ENCODE measurements around the gene BLOC1S6. TPM values are rescaled to one million over a fixed set of nuclear protein-coding genes. Genes with fewer than 3 reads are reported as not detected.

Gene BLOC1S6
- total RNA-seq, 1 donor from 2014 or later: 47.2 TPM

DNA sequence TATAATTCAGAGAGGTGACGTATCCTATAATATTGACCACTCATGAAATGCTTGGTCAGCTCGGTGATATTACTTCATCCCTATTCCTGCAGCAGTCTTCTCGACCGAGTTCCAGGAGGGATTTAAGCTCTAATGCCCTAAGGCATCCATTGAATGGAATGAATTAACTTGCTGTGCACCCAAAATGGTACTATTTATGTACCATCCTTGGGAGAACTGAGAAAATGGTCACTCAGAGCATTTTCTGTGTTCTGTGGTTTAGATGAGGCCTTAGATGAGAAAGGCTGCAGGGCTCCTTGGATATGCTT, 638 bp downstream of the BLOC1S6 start:
- DNase-seq (ENCODE audit: extremely low read depth, low read depth, low spot score): no peak

DNA sequence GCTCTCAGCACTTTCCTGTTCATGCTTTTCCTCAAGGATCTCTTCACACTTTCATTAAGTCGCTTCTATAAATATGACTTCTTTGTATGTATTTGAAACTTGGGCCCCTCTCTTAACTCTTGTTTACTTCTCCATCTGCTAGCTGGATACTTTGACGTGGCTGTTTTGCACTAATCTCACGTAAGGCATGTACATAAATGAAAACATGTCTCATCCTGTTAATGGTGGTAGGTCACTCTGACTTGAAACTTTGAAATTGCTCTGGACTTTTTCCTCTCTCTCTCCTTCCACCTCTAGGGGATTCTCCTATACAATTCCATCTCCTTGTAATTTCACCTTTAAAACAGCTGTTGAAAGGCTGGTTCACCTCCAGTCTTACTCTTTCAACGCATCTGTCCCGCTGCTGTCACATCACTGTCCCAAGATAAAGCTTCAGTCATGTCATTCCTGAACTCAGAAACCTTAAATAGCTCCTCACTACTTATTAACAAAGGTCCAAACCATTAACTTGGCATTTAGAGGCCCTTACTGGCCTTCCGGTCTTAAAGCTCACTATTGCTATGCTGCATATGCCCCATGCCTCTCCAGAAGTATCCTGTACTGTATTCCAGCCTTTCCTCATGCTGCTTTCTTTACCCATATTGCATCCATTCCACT, 1.2 kb downstream of the BLOC1S6 start:
- no peak for DNase-seq (ENCODE audit: extremely low read depth, low read depth, low spot score)

DNA sequence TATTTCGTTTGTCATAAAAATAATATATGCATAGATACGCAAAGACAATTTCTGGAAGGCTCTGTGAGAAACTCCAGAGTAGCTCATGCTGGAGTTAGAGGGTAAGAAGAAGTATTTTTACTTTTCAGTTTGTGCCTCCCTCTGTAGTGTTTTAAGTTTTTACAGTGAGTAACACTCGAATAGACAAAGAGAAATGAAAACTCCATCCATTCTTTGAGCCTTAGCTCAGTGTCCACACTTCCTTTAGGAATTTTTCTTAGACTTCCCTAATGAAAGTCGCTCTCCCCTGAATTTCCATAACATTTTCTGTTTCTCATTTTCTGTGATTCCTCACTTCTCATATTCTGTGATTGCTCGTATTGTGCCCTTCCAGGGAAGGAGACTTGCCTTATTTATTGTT, 2.1 kb downstream of the BLOC1S6 start:
- no peak for DNase-seq (ENCODE audit: extremely low read depth, low read depth, low spot score)

DNA sequence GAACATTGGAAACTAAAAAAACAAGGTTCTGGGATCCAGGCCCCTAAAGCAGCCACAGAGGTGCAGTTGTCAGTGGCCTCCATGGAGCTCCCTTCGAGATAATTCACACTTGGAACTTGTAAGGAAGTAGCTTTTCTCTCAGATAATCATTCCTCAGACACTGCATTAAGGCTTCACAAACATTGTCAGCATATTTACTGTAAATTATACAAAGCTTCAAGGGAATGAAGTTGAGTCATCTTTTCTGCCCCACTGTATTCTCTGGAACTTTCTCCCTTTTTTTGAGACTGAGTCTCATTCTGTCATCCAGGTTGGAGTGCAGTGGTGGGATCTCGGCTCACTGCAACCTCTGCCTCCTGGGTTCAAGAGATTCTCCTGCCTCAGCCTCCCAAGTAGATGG, 7.1 kb downstream of the BLOC1S6 start:
- DNase-seq (ENCODE audit: extremely low read depth, low read depth, low spot score): no peak

DNA sequence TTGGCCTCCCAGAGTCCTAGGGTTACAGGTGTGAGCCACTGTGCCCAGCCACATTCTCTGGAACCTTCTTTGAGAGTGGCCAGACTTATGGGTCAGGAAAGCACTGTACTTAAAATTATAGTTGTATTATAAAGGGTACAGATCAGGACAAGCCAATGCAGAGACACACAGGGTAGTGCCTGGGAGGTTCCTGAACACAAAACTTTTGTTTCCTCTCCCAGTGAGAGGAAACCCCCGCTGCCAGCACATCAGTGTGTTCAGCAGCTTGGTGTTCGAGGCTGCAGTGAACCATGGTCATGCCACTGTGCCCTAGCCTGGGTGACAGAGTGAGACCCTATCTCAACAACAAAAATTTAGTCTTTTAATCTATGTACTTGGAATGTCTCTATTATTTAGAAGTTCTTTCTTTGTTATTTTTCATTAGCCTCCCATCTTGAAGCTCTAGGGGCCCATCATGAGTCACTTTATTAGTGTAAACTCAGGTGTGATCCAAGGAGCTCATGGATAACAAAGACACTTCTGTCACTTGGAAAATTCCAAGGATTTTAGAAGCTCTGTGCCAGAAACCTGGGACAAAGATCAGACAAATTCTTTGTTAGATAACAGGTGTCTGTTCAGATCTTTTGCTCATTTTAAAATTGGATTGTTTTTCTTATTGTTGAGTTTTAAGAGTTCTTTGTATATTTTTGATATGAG, 7.8 kb downstream of the BLOC1S6 start:
- no peak for DNase-seq (ENCODE audit: extremely low read depth, low read depth, low spot score)

DNA sequence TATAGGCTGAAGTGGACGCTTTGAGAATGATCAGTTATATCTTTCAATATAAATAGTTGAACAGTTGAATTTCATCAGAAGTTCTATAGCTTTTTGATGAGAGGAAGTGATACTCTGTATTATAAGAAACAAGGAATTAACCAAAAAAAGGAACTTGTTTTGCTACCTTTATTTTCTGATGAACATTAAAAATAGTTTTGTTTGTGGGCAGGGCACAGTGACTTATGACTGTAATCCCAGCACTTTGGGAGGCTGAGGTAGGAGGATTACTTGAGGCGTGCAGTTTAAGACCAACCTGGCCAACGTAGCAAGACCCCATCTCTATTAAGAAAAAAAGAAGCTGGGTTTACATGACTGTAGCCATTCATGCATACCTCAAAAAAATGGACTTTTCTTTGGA, 16.7 kb downstream of the BLOC1S6 start:
- no peak for DNase-seq (ENCODE audit: extremely low read depth, low read depth, low spot score)

DNA sequence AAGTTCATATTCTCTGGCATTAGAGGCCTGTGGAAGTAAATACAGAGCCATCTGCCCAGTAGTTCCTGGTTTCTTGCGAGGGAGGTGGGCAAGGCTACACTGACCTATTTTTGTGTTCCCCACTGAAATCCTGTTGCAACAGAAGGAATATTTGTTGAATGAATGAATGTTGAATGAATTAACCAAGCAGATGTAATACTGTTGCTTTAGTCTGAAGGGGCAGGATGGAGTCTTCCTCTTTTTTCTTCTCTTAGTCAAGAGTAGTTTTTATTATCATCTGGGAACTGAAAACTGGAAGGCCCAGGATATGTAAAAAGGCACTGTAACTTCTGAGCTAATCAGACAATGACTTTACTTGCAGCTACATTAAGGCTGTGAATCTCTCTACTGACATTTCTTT, 17.1 kb downstream of the BLOC1S6 start:
- no peak for DNase-seq (ENCODE audit: extremely low read depth, low read depth, low spot score)

DNA sequence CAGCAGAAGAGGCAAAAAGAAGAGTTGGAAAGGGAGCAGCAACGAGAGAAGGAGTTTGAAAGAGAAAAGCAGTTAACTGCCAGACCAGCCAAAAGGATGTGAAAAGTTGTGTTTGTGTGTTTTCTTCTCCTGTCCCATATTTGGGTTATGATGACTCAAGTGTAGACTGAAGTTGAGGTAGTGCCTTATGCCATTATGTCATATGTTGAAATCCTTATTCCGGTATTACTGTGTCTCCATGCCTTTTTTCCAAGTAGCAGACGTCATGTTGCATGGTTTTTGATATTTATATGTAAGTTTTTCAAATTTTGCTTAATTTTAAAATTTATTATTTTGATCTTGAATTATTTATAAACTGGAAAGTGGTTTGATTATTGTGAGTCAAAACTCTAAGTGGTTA, 19.2 kb downstream of the BLOC1S6 start:
- no peak for DNase-seq (ENCODE audit: extremely low read depth, low read depth, low spot score)

DNA sequence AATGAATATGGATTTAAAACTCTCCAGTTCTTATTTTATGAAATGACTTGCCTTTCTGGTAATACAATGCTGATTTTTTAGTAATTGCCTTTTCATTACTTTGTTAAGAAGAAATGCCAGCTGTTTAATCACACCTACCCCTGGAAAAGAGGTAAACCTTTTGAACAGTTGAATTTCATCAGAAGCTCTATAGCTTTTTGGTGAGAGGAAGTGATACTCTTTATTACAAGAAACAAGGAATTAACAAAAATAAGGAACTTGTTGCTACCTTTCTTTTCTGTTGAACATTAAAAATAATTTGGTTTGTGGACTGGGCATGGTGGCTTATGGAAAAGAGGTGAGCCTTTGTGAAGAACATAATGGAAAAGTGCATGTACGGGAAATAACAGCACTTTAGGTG, 19.7 kb downstream of the BLOC1S6 start:
- DNase-seq (ENCODE audit: extremely low read depth, low read depth, low spot score): no peak

DNA sequence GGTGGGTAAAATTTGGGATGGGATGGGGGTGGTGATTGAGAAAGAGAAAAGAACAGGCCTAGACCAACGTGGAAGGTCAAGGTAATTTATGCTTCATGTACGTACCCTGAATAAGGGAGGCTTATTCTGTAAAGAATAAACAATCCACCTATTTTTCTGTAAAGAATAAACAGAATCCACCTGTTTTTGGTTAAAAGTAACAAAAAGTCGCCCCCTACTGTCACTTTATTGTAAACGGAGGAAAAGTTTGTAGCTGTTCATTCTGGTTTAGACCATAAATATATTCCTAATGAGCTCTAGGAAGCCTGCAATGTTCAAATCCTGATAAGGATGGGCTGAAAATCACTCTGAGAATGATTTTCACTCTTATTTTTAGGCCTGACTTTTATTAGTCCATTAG, 24.1 kb downstream of the BLOC1S6 start:
- DNase-seq (ENCODE audit: extremely low read depth, low read depth, low spot score): no peak

DNA sequence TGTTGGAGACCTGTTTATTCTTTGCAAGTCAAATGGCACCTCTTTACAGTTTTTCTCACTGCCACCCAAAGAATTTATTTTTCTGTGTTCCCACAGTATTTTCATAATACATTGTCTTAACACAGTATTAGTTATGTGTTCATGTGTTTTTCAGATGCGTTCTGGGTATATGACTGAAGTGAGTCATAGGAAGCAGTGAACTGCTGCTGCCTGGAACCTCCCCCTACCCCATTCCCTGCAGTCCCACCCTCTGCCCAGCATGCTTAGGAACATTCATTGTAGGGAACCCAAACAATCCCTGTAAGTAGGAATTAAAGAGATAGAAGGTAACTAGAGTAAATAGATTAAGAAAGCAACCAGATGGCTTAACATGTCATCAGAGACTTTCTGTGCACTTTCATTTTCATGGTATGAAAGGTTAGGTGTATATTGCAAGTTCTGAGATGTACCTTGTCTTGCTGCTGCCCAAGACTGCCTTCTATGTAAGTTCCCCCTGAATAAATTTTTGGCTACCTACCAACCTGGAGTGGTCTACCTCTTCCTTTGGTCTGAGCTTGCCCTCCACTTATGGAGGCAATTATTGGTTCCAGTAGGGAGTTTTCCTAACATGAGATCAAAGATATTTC, 25.7 kb downstream of the BLOC1S6 start:
- no peak for DNase-seq (ENCODE audit: extremely low read depth, low read depth, low spot score)

DNA sequence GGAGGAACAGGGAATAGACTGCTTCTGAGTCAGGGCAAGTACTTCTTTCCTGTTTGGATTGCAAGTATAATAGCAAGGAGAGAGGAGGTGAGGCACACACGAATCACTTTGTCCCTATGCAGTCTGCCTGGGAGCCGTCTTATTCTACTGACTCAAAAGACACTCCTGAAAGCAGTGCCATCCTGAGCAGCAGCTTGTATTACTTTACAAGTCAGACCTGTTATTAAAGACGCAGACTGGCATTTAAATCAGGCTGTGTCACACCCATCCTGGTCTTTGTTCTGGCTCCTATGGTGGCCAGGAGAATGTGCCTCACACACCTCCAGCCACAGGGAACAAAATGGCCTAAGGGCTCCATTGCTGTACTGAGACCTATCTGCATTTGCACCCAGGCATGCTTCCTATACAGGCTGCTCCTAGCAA, 29.7 kb downstream of the BLOC1S6 start:
- DNase-seq (ENCODE audit: extremely low read depth, low read depth, low spot score): no peak

DNA sequence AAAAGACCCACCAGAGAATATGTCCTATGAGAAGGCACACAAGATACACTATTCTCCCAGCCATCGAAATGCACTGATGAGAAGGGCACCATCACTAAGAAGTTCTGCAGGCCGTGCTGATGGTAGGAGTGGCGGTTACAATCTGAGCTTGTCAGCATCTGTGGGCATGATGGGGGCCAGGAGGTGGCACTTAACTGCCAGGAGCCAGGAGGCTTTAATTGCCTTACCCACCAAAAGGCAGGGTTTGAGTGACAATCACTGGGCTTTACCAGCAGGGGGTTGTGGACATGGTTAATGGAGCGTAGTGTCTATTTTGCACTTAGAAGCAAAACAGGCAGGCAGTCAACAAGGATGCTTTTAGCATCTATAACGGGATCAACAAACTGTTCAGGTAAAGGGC, 31.6 kb downstream of the BLOC1S6 start:
- no peak for DNase-seq (ENCODE audit: extremely low read depth, low read depth, low spot score)

DNA sequence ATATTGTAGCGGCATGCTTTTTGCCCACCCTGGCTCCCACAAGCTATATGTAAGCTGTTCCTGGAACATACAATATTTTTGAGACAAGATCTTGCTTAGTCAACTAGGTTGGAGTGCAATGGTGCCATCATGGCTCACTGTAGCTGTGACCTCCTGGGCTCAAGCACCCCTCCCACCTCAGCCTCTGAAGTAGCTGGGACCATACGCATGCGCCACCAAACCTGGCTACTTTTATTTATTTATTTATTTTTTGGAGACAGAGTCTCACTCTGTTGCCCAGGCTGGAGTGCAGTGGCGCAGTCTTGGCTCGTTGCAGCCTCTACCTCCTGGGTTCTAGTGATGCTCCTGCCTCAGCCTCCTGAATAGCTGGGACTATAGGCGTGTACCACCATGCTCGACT, 41.0 kb downstream of the BLOC1S6 start:
- no peak for DNase-seq (ENCODE audit: extremely low read depth, low read depth, low spot score)

DNA sequence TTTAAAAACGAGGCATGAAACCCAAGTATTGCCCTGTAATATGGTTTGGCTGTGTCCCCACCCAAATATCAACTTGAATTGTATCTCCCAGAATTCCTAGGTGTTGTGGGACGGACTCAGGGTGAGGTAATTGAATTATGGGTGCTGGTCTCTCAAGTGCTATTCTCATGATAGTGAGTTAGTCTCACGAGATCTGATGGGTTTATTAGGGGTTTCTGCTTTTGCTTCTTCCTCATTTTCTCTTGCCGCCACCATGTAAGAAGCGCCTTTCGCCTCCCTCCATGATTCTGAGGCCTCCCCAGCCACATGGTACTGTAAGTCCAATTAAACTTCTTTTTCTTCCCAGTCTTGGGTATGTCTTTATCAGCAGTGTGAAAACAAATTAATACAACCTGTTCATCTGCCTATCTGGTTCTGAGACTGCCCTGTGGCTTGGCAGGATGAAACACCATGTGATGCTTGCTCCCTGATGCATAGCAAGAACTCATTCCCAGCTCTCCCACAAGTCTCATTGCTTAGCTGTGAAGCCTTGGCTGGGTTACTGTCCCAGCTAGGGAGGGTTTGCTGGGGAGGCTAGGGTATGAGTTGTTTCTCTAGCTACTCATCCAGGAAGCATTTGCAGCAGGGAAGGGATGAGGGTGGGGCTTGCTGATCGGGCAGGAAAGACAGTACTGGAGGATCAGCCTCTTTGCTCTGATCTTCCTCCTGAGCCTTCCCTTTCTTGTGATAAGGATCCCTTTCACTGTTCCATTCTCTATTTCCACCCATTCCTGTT, 43.9 kb downstream of the BLOC1S6 start:
- DNase-seq (ENCODE audit: extremely low read depth, low read depth, low spot score): no peak

DNA sequence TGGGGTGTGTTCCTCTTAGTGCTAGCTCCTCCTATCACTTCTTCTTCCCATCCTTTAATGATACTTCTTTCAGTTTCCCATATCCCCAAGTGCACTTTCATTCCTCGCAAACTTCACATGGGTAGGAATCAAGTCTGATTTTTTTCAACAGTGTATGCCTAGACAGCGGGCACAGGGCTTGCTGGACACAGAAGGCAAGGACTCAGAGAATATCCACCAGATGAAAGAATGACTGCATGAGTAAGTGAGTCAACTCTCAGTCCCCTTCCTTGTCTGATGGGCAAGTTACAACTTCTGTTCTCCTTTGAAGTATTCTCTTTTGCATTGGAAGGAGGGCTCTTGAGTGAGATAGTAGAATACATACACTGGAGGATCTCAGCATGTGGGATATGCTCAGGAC, 44.6 kb downstream of the BLOC1S6 start:
- DNase-seq (ENCODE audit: extremely low read depth, low read depth, low spot score): no peak

DNA sequence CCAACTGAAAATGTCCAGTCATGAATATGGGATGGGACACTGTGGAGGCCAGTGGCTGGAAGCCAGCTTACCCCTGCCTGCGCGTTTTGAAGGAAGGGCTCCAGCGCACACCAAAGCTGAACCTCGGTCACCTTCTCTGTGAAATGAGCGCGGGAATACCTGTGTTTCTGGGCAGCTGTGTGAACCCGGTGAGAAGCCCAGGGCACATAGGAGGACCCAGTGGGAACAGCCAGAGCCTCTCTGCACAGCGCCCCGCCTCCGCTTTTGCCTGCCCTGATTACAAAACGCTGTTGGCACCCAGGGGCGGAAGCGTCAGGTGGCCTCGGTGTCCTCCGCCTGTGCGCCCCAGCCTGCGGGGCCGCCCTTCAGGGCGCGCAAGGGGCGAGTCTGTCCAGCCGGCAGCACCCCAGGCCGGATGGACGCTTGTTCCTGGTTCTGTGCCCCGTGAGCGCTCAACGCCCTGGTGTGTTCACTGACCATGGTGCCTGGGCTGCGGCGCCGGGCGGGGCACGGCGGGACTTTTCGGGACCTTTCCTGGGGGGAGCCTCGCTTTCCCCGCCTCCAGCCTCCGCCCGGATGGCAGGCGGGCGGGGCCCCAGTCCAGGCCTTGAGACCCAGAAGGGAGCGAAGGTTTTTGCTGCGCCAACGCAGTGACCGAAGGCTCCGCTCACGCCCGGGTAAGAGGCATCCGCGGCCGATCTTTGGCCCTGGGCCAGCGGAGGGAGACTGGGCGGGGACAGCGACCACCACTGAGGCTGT, 47.4 kb downstream of the BLOC1S6 start, which contains the start of gene SQOR:
SQOR (plus strand) TSS at position 598 of the 759 bp plus-strand sequence. CDS start 23,895 bp downstream, outside the sequence.
- no peak for DNase-seq (ENCODE audit: extremely low read depth, low read depth, low spot score)

DNA sequence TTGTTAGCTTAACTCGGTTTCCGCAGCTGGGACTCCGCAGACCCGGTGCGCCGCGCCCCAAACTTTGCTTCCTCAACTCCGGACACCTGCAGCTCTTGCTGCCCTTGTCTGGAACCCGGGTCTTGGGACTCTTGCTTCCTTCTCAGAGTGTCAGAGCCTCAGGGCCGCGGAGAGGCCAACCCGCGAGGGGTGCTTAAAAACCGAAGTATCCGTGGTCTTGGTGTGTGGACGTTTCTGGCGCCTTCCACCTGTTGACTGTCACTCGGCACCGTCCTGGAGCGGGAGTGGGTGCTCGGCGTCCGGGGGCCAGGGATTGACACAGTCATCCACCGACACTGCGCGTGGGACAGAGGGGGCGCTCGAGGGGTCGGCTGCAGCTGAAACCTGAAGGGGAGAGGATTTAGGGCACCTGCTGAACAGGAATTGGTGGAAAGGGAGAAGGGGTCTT, 48.0 kb downstream of the BLOC1S6 start:
- DNase-seq (ENCODE audit: extremely low read depth, low read depth, low spot score): no peak

DNA sequence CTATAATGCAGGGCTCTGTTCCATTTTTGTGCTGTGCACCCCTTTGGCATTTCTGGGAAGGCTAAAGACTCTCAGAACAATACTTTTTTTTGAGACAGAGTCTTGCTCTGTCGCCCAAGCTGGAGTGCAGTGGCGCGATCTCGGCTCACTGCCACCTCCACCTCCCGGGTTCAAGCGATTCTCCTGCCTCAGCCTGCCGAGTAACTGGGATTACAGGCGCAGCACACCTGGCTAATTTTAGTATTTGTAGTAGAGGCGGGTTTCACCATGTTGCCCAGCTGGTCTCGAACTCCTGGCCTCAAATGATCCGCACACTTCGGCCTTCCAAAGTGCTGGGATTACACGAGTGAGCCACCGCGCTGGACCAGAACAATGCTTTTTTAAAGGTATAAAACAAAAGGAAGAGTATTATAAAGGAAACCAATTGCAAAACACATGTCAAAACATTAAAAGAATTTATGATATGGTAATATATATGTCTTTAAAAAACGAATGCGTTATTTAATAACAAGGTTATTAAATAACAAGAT, 48.6 kb downstream of the BLOC1S6 start:
- DNase-seq (ENCODE audit: extremely low read depth, low read depth, low spot score): no peak

DNA sequence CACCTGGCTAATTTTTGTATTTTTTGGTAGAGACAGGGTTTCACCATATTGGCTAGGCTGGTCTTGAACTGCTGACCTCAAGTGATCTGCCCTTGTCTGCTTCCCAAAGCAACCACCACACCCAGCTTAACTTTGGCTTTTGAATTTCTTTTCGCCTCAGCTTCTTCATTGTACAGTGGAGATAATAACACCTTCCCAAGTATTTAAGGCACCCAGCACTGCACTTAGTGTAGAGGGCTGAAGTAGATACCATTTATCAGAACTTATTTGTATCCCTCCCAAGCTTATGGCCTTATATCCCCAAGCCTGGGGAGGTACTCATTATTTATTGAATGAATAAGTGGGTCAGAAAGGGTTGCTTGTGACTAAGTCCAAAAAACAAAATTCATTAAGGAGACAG, 50.0 kb downstream of the BLOC1S6 start:
- no peak for DNase-seq (ENCODE audit: extremely low read depth, low read depth, low spot score)
